Endothelial cell of umbilical vein (primary cell): ENCODE results near the gene STPG3. TPM values are rescaled to one million over a fixed set of nuclear protein-coding genes. Genes with fewer than 3 reads are reported as not detected.

Experiments
- BruUV-seq: library from RNA; stranded (reverse); fragments of 400-500 nt; replicated peaks from 2 replicates; lab custom pipeline; 2021; lab: Mats Ljungman, UMichigan
- CTCF ChIA-PET: fragments of 300-600, 350-600 bp; sonication (Branson Sonifier 250); formaldehyde crosslinking; loops from one replicate; lab custom pipeline; 2021; ENCODE audit warnings: antibody characterized with exemption, inconsistent platforms; lab: Charles Lee
- POLR2A ChIA-PET: fragments of 300-600, 350-600 bp; sonication (Branson Sonifier 250); formaldehyde crosslinking; loops from one replicate; lab custom pipeline; 2021; ENCODE audit warnings: antibody characterized with exemption, inconsistent platforms; lab: Charles Lee
- DNase-seq: peaks from one replicate; pipeline ENCODE4 v3.0.0-alpha.2; 2011; ENCODE audit warnings: low read depth, low spot score
- FAIRE-seq: peaks from 2 replicates; lab custom pipeline; 2011; peaks lifted over from hg19 to GRCh38; lab: Jason Lieb, UNC
- H2AFZ ChIP-seq: 2 replicates; pipeline ENCODE4 v1.6.0; 2012; ENCODE audit warnings: low read depth, low read length, control low read depth, inconsistent platforms
- H3K27ac ChIP-seq: 2 replicates; pipeline ENCODE4 v1.5.1; 2011; ENCODE audit warnings: low read depth, mild to moderate bottlenecking, control low read depth, low read length, moderate library complexity; ENCODE audit not compliant: insufficient read depth
- H3K27me3 ChIP-seq, 2 experiments: 2 replicates each; pipeline versions ENCODE4 v1.6.0 to v1.6.1; 2011; ENCODE audit warnings: low read length in 2 of 2, mixed read lengths in 1 of 2; ENCODE audit not compliant: control insufficient read depth in 2 of 2, insufficient read depth in 2 of 2
- H3K36me3 ChIP-seq, 2 experiments: 2 replicates in 1 of 2; 3 replicates in 1 of 2; pipeline ENCODE4 v1.5.1; 2011; ENCODE audit warnings: low read length in 2 of 2, mild to moderate bottlenecking in 1 of 2, moderate library complexity in 1 of 2; ENCODE audit not compliant: control insufficient read depth in 2 of 2, insufficient read depth in 2 of 2; ENCODE audit errors: extremely low read depth in 1 of 2
- H3K4me1 ChIP-seq: 3 replicates; pipeline ENCODE4 v1.5.1; 2011; ENCODE audit warnings: mild to moderate bottlenecking, low read length; ENCODE audit not compliant: control insufficient read depth, insufficient read depth; ENCODE audit errors: extremely low read depth
- H3K4me2 ChIP-seq: 2 replicates; pipeline ENCODE4 v1.6.1; 2011; ENCODE audit warnings: low read length, control low read depth, mixed read lengths; ENCODE audit not compliant: insufficient read depth
- H3K4me3 ChIP-seq, 3 experiments: fragments of 200-600 bp in 1 of 3; sonication (generic), shearing (Covaris generic) in 1 of 3; replicated peaks in 1 of 3; 2 replicates each; pipeline ENCODE4 v1.5.1; 2011 to 2016; ENCODE audit warnings: control low read depth in 3 of 3, low read length in 3 of 3, mild to moderate bottlenecking in 2 of 3, inconsistent platforms in 1 of 3, low read depth in 1 of 3, moderate library complexity in 1 of 3; ENCODE audit not compliant: insufficient read depth in 1 of 3
- H3K79me2 ChIP-seq: 2 replicates; pipeline ENCODE4 v1.6.0; 2012; ENCODE audit warnings: low read length, inconsistent platforms; ENCODE audit not compliant: control insufficient read depth, insufficient read depth
- H3K9ac ChIP-seq: replicated peaks from 2 replicates; pipeline ENCODE3; 2011; ENCODE audit warnings: low read length, control low read depth; ENCODE audit not compliant: insufficient read depth; ENCODE audit errors: extremely low read depth
- H3K9me1 ChIP-seq: replicated peaks from 3 replicates; pipeline ENCODE4 v1.6.0; 2011; ENCODE audit warnings: mild to moderate bottlenecking, low read length; ENCODE audit not compliant: control insufficient read depth, insufficient read depth; ENCODE audit errors: extremely low read depth
- H3K9me3 ChIP-seq: replicated peaks from 2 replicates; pipeline ENCODE4 v1.5.1; 2012; ENCODE audit warnings: low read length, inconsistent platforms; ENCODE audit not compliant: control insufficient read depth, insufficient read depth
- H4K20me1 ChIP-seq: replicated peaks from 2 replicates; pipeline ENCODE3; 2011; ENCODE audit warnings: mild to moderate bottlenecking, low read length; ENCODE audit not compliant: control insufficient read depth, insufficient read depth; ENCODE audit errors: extremely low read depth
- EZH2 ChIP-seq: IDR thresholded peaks from 2 replicates; pipeline ENCODE4 v1.6.1; 2012; ENCODE audit warnings: borderline replicate concordance, low read depth, mild to moderate bottlenecking, moderate library complexity, low read length, inconsistent platforms; ENCODE audit not compliant: severe bottlenecking
- FOS ChIP-seq: IDR thresholded peaks from 2 replicates; pipeline ENCODE4 v1.6.1; 2011; ENCODE audit warnings: mild to moderate bottlenecking, low read length, moderate library complexity, borderline replicate concordance; ENCODE audit not compliant: insufficient read depth
- GATA2 ChIP-seq: IDR thresholded peaks from 2 replicates; pipeline ENCODE4 v1.7.0; 2011; ENCODE audit warnings: low read depth, mild to moderate bottlenecking, moderate library complexity, mixed read lengths, low read length; ENCODE audit not compliant: insufficient read length, insufficient read depth
- JUN ChIP-seq: IDR thresholded peaks from 2 replicates; pipeline ENCODE4 v1.6.1; 2011; ENCODE audit warnings: borderline replicate concordance, low read depth; ENCODE audit not compliant: insufficient read length, insufficient read depth
- MYC ChIP-seq: IDR thresholded peaks from one replicate; pipeline ENCODE4 v1.6.1; 2011; ENCODE audit warnings: mild to moderate bottlenecking, low read depth, low read length
- POLR2A ChIP-seq: IDR thresholded peaks from 2 replicates; pipeline ENCODE4 v1.6.1; 2012; ENCODE audit warnings: low read depth, mild to moderate bottlenecking, control low read depth, low read length
- POLR2AphosphoS5 ChIP-seq: IDR thresholded peaks from 2 replicates; pipeline ENCODE4 v1.6.1; 2012; ENCODE audit warnings: low read depth, mild to moderate bottlenecking, control low read depth, low read length, moderate library complexity; ENCODE audit not compliant: insufficient read depth
- dilution Hi-C: fragments of 300-500 bp; cut with MboI; formaldehyde crosslinking; loops from one replicate; pipeline ENCODE4 v1.15.0; 2019; ENCODE audit warnings: low sequenced_read_pairs; ENCODE audit not compliant: extremely low pct_ligation_motif_present
- intact Hi-C: fragments of 100-400 bp; cut with micrococcal nuclease; formaldehyde crosslinking; loops from one replicate; pipeline ENCODE4 v1.10.0; 2022
- polyA plus RNA-seq, 4 experiments: library from polyadenylated mRNA; depleted of rRNA in 3 of 4; stranded (reverse) in 3 of 4; unstranded in 1 of 4; fragments of >200 nt; gene quantifications; 2 replicates each; pipeline versions ENCODE4 v1.2.1 to v1.2.3, GENCODE V29; 2011 to 2012; ENCODE audit warnings: missing spikeins in 1 of 4
- total RNA-seq: library from RNA; stranded (reverse); gene quantifications from 2 replicates; pipeline ENCODE4 v1.2.3, GENCODE V29; 2021
- TF ChIP-seq, protein P1 (sequence below), 2 donors: IDR thresholded peaks; 1 replicate in 1 of 2; 2 replicates in 1 of 2; pipeline ENCODE4 v1.5.1; 2011; ENCODE audit warnings: low read length in 2 of 2, mild to moderate bottlenecking in 2 of 2, moderate library complexity in 2 of 2, control low read depth in 1 of 2, inconsistent platforms in 1 of 2, low read depth in 1 of 2; ENCODE audit not compliant: insufficient read depth in 1 of 2; ENCODE audit errors: extremely low read depth in 1 of 2
- TF ChIP-seq, protein P2 (sequence below): IDR thresholded peaks from 2 replicates; pipeline ENCODE4 v1.6.1; 2011; ENCODE audit not compliant: insufficient read depth, insufficient read length

The STPG3 gene
- total and polyA plus RNA-seq, 2 donors (not counting 3 experiments of a cell fraction or from before 2014, with no cell fraction given) = not detected

DNA sequence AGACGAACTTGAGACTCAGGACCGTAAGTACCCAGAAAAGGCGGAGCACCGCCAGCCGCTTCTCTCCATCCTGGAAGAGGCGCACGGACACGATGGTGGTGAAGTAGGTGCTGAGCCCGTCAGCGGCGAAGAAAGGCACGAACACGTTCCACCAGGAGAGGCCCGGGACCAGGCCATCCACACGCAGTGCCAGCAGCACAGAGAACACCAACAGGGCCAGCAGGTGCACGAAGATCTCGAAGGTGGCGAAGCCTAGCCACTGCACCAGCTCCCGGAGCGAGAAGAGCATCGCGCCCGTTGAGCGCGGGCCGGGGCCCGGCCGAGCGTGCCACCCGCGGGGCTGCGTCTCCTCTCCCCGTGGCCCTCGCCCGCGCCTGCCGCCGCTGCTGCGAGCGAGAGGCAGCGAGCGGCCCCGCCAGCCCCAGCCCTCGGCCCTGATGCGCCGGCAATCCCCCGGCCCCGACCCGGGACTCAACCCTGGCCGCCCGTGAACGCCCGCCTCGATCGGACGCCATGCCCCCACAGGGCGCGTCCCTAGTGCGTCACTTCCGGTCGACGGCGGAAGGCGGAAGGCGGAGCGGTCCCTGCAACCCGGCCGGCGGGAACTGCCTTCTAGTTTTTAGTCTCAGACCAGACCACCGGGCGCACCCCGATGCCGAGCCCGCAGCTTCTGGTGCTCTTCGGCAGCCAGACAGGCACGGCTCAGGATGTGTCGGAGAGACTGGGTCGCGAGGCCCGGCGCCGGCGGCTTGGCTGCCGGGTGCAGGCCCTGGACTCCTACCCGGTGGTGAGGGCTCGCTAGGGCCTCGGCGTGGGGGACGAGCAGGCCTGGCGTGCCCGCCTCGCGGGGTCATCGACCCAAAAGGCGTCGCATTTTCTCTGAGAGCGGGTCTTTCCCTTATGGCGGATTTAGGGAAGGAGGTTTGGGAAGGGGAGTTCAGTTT, 45.7 kb upstream of the STPG3 start, which contains the start of the genes NDOR1 and TMEM203:
Gene NDOR1, plus strand, starts transcription at position 575 of the 944 bp plus-strand sequence. Its CDS starts 78 bp downstream, at position 653.
Gene TMEM203, minus strand, starts transcription at position 523 of the 944 bp plus-strand sequence. Its CDS starts 234 bp downstream, at position 289.
- intact Hi-C loops (loop anchor here (2.0 kb wide), 1 partner anchor 17 kb away; the partner anchor contains the start of genes ANAPC2 and SSNA1), dilution Hi-C loops (no loop called here)
- FAIRE-seq = peak; percentile 81
- peak; percentile 80 for DNase-seq
- H3K36me3 ChIP-seq = peaks cover 0 to 5% of the 10 kb centered on the region in 2 experiments
- peak within 1 kb of the TSS; percentile 83 for H3K4me2 ChIP-seq
- no peaks in the 10 kb centered on the region for H3K9me3 ChIP-seq
- CTCF ChIA-PET = interaction anchor here (1.0 to 2.1 kb wide), 6 partner anchors 8 to 36 kb away, joined by 3 to 13 read pairs (median 6); partner anchors contain the start of genes LRRC26, RNF208, RNF224 and SSNA1
- peaks cover 35% of the 10 kb centered on the region for H3K79me2 ChIP-seq
- H3K4me3 ChIP-seq = peak within 1 kb of the TSS; percentile 61 to 68 (median 62)
- H3K4me1 ChIP-seq = peaks cover 26% of the 10 kb centered on the region
- H2AFZ ChIP-seq = peak within 1 kb of the TSS; percentile 65
- no peaks in the 10 kb centered on the region for H4K20me1 ChIP-seq
- no peaks in the 10 kb centered on the region for H3K27me3 ChIP-seq
- H3K27ac ChIP-seq = peak within 1 kb of the TSS; percentile 56
- TF ChIP-seq, protein P1, sequence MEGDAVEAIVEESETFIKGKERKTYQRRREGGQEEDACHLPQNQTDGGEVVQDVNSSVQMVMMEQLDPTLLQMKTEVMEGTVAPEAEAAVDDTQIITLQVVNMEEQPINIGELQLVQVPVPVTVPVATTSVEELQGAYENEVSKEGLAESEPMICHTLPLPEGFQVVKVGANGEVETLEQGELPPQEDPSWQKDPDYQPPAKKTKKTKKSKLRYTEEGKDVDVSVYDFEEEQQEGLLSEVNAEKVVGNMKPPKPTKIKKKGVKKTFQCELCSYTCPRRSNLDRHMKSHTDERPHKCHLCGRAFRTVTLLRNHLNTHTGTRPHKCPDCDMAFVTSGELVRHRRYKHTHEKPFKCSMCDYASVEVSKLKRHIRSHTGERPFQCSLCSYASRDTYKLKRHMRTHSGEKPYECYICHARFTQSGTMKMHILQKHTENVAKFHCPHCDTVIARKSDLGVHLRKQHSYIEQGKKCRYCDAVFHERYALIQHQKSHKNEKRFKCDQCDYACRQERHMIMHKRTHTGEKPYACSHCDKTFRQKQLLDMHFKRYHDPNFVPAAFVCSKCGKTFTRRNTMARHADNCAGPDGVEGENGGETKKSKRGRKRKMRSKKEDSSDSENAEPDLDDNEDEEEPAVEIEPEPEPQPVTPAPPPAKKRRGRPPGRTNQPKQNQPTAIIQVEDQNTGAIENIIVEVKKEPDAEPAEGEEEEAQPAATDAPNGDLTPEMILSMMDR (IDR thresholded peaks at IDR 0.05; ENCODE audit: extremely low read depth in 1 of 2, insufficient read depth in 1 of 2, low read depth in 1 of 2, low read length in 2 of 2) = no peak
- TF ChIP-seq MYC (no peak), GATA2 (no peak), JUN (no peak), POLR2A (peak; percentile 97), POLR2AphosphoS5 (peak; percentile 98), EZH2 (no peak), FOS (no peak)
- TF ChIP-seq, protein P2, sequence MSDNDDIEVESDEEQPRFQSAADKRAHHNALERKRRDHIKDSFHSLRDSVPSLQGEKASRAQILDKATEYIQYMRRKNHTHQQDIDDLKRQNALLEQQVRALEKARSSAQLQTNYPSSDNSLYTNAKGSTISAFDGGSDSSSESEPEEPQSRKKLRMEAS = no peak
- H3K9me1 ChIP-seq = no peaks in the 10 kb centered on the region
- H3K9ac ChIP-seq = peak within 1 kb of the TSS; percentile 85
- TSS peak; percentile 73 for BruUV-seq
- POLR2A ChIA-PET = interaction anchor here (1.0 to 1.4 kb wide), 2 partner anchors 17 to 35 kb away, joined by 3 to 4 read pairs; partner anchors contain the start of genes SSNA1 and TUBB4B
